Measurements from ENCODE around the gene CALML5. TPM values are rescaled to one million over a fixed set of nuclear protein-coding genes. Genes with fewer than 3 reads are reported as not detected.
A peak's percentile ranks its signal among the peaks of the same experiment; 100 is the strongest.

The CALML5 gene, protein sequence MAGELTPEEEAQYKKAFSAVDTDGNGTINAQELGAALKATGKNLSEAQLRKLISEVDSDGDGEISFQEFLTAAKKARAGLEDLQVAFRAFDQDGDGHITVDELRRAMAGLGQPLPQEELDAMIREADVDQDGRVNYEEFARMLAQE
- total RNA-seq = 10 to 100 TPM in 1 of 2 donors, under 1 TPM in 1; 0.46 to 10.5 TPM

DNA sequence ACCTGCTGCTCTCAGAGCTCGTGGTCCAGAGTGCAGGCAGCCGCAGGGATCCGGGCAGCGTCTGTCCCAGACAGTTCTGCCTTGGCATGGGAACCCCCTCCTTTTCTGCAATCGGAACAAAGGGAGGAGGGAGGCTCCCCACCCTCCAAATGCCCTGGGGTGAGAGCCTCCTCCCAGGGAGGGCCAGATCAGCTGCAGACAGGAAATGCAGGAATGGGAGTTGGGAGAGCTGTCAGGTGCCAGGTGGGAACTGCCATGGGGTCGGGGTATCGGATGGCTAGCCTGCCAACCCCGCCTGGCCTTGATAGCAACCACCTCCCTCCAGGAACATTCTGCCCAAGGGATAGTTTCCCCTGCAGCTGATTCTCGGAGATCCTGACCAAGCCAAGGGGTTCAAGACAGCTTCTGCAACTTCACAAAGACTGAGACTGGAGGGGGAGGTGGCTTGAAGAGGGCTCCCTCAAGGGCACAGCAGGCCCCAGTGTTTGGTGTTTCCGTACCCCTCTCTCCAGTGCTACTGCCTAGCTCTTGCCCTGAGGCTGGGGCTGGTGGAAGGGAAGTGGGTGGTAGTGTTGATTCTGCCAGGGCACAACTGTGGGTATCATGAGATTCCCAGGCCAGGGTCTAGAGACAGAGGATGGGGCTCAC lies at the start of gene CALML5:
Gene CALML5, minus strand, starts transcription at position 78 of the 648 bp plus-strand sequence. CDS start 132 bp downstream, outside the sequence.
- no peak for DNase-seq (ENCODE audit: low spot score)
- 53% methylated on average over 10 of the region's 10 CpGs for WGBS
- H3K4me3 ChIP-seq = no peak within 1 kb of the TSS
- intact Hi-C loops (cut with DNase I) = no loop called here
- H3K9me3 ChIP-seq = no peaks in the 10 kb centered on the region
- TF ChIP-seq, protein P1, sequence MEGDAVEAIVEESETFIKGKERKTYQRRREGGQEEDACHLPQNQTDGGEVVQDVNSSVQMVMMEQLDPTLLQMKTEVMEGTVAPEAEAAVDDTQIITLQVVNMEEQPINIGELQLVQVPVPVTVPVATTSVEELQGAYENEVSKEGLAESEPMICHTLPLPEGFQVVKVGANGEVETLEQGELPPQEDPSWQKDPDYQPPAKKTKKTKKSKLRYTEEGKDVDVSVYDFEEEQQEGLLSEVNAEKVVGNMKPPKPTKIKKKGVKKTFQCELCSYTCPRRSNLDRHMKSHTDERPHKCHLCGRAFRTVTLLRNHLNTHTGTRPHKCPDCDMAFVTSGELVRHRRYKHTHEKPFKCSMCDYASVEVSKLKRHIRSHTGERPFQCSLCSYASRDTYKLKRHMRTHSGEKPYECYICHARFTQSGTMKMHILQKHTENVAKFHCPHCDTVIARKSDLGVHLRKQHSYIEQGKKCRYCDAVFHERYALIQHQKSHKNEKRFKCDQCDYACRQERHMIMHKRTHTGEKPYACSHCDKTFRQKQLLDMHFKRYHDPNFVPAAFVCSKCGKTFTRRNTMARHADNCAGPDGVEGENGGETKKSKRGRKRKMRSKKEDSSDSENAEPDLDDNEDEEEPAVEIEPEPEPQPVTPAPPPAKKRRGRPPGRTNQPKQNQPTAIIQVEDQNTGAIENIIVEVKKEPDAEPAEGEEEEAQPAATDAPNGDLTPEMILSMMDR (IDR thresholded peaks at IDR 0.05) = no peak
- TF ChIP-seq POLR2AphosphoS5 (IDR thresholded peaks at IDR 0.05) (no peak), POLR2A (IDR thresholded peaks at IDR 0.05) (no peak)
- H3K27me3 ChIP-seq (replicated peaks; ENCODE audit: insufficient read depth) = no peaks in the 10 kb centered on the region
- no peak within 1 kb of the TSS for H3K27ac ChIP-seq
- H3K36me3 ChIP-seq = no peaks in the 10 kb centered on the region
- peaks cover 21% of the 10 kb centered on the region for H3K4me1 ChIP-seq (replicated peaks)

DNA sequence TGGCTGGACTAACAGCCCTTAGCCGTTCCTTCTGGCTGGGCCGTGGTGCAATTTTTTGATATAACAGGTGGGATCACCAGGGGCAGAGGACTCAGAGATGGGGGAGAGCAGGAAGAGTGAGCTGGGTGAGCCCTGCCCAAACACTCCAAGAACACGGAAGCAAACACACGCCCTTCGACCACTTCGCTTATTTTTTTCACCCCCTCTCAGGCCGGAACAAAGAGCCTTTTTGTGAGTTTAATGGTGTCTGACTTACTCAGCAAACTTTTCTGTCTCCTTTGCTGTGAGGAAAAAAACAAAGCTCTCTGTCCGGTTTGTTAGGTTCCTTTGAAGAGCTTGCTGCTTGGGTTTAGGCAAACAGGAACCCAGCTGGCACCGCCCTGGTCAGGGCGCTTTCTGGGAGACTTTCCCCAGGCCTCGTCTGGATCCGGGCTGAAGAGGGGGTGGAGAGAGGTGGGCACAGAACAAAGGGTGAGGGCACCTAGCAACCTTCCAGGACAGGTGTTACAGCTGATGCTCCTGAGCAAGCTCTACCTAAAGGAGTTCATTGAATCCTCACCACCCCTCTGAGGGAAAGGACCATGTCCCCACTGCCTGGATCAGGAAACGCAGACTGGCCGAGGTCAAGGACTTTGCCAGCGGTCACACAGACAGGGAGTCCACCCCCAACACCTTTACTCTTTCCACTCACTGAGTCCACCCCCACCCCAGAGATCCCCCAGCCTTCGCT lies 48.7 kb upstream of the CALML5 start:
- H3K9me3 ChIP-seq = no peaks in the 10 kb centered on the region

DNA sequence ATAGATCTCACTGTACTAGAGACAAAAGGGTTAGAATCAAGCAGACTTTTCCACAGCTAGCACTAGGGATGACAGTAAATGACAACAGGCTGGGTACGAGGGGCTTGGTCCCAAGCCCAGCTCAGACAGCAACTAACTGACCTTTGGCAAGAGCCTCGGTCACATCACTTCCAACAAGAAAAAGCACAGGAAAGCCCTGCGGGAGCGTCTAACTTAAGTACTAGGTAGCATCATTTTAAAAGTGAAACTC lies 48.2 kb upstream of the CALML5 start:
- Histone ChIP-seq H3K9me3 (no peaks in the 10 kb centered on the region), H3K27me3 (replicated peaks; ENCODE audit: insufficient read depth) (no peaks in the 10 kb centered on the region), H3K36me3 (no peaks in the 10 kb centered on the region), H3K4me1 (replicated peaks) (peaks cover 59% of the 10 kb centered on the region), H3K4me3 (peak overlapping the region in 1 of 2 donors; percentile 14), H3K27ac (peak overlapping the region; percentile 91 to 92)
- no peak for TF ChIP-seq POLR2AphosphoS5 (IDR thresholded peaks at IDR 0.05)
- no peak for TF ChIP-seq POLR2A (IDR thresholded peaks at IDR 0.05)
- TF ChIP-seq, protein P1 (IDR thresholded peaks at IDR 0.05) = no peak
- DNase-seq (ENCODE audit: low spot score) = no peak
- WGBS = 16% methylated on average over 4 of the region's 4 CpGs
- intact Hi-C loops (cut with DNase I) = no loop called here

More for the DNA sequence above, 48.7 kb upstream of the CALML5 start:
- Histone ChIP-seq H3K27me3 (replicated peaks; ENCODE audit: insufficient read depth) (no peaks in the 10 kb centered on the region), H3K4me1 (replicated peaks) (peaks cover 59% of the 10 kb centered on the region), H3K36me3 (no peaks in the 10 kb centered on the region), H3K4me3 (peak overlapping the region in 1 of 2 donors; percentile 14), H3K27ac (peak overlapping the region; percentile 91 to 92)
- TF ChIP-seq, protein P1 (IDR thresholded peaks at IDR 0.05) = no peak
- TF ChIP-seq POLR2AphosphoS5 (IDR thresholded peaks at IDR 0.05) = peak; percentile 84
- WGBS = 33% methylated on average over 16 of the region's 16 CpGs
- intact Hi-C loops (cut with DNase I) = no loop called here
- peak; percentile 86 for DNase-seq (ENCODE audit: low spot score)

DNA sequence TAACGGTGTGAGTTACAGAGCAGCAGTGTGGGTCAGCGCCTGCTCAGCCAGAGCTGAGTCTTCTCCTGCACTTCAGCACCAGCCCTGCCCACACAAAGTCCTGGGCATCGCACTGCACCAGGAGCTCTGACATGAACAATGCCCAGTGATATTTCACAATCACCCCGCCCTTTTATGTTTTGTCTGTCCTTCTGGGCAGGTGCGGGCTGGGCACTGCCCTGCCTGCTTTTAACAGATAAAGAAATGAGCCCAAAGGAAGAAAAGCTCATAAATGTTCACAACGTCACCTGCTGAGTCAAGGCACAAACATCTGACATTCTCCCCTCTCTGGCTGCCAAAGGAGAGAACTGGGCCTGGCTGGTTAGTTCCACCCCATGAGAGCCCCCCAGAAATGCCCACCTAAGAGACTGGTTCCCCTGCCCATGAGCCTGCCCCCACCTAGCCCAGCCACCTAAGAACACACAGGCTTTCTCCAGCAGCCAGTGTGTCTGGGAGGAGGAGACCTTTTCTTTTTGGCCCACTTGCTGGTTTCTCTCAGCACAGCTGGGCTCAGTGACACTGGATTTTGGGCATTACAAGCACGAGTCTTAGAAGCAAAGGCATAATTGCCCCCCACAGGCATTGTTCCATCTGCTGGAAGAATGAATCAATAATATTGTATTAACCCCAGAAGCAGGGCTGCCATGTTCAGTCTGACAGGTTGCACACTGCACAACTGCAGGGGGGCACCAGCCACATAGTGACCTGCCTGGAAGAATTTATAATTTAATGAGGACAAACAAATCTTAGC lies 47.7 kb upstream of the CALML5 start:
- H3K4me3 ChIP-seq = no peak overlapping the region

More for the DNA sequence above, 47.7 kb upstream of the CALML5 start:
- no peaks in the 10 kb centered on the region for H3K9me3 ChIP-seq
- peaks cover 55% of the 10 kb centered on the region for H3K4me1 ChIP-seq (replicated peaks)
- no peaks in the 10 kb centered on the region for H3K27me3 ChIP-seq (replicated peaks; ENCODE audit: insufficient read depth)
- peak; percentile 93 for DNase-seq (ENCODE audit: low spot score)
- peak overlapping the region; percentile 91 to 92 for H3K27ac ChIP-seq
- no peaks in the 10 kb centered on the region for H3K36me3 ChIP-seq
- intact Hi-C loops (cut with DNase I) = no loop called here
- TF ChIP-seq POLR2A (IDR thresholded peaks at IDR 0.05) (peak; percentile 36), POLR2AphosphoS5 (IDR thresholded peaks at IDR 0.05) (peak; percentile 93)
- TF ChIP-seq, protein P1 (IDR thresholded peaks at IDR 0.05) = peak in 1 of 4 experiments; percentile 9
- 44% methylated on average over 7 of the region's 7 CpGs for WGBS

Measured in prostate gland (tissue), 2 donors.